Kidney (tissue), 14 donors: ENCODE measurements around the gene KCNK15. TPM values are rescaled to one million over a fixed set of nuclear protein-coding genes. Genes with fewer than 3 reads are reported as not detected.

Experiments
- DNase-seq, 5 donors: peaks; one replicate each; pipeline ENCODE4 v3.0.0-alpha.2; 2013 to 2020
- FAIRE-seq: peaks from 2 replicates; lab custom pipeline; 2012; peaks lifted over from hg19 to GRCh38; lab: Jason Lieb, UNC
- H3K27ac ChIP-seq, 2 donors: one replicate each; pipeline ENCODE4 v1.7.0; 2013; ENCODE audit warnings: low read depth in 2 of 2, low read length in 2 of 2, inconsistent platforms in 1 of 2
- H3K27me3 ChIP-seq: one replicate; pipeline ENCODE4 v1.7.1; 2013; ENCODE audit warnings: low read length, inconsistent platforms; ENCODE audit not compliant: control insufficient read depth, insufficient read depth
- H3K36me3 ChIP-seq, 3 donors: one replicate each; pipeline versions ENCODE4 v1.7.0 to v1.7.1; 2013; ENCODE audit warnings: low read length in 3 of 3, control low read depth in 1 of 3, inconsistent platforms in 1 of 3; ENCODE audit not compliant: insufficient read depth in 3 of 3, control insufficient read depth in 2 of 3
- H3K4me1 ChIP-seq, 3 donors: one replicate each; pipeline versions ENCODE4 v1.7.0 to v1.7.1; 2013; ENCODE audit warnings: low read length in 3 of 3, inconsistent platforms in 1 of 3, low read depth in 1 of 3; ENCODE audit not compliant: control insufficient read depth in 2 of 3, insufficient read depth in 2 of 3
- H3K4me3 ChIP-seq, 3 donors: one replicate each; pipeline versions ENCODE4 v1.7.0 to v1.8.1; 2013; ENCODE audit warnings: low read length in 3 of 3, control low read depth in 1 of 3, inconsistent platforms in 1 of 3
- H3K9ac ChIP-seq, 3 donors: one replicate each; pipeline versions ENCODE4 v1.7.0 to v1.7.1; 2013; ENCODE audit warnings: low read length in 3 of 3, control low read depth in 1 of 3, inconsistent platforms in 1 of 3
- H3K9me3 ChIP-seq, 3 donors: one replicate each; pipeline versions ENCODE4 v1.7.0 to v1.7.1; 2013; ENCODE audit warnings: low read length in 3 of 3, control low read depth in 1 of 3, inconsistent platforms in 1 of 3; ENCODE audit not compliant: control insufficient read depth in 2 of 3, insufficient read depth in 1 of 3
- intact Hi-C: fragments of 100-400 bp; cut with DNase I; formaldehyde crosslinking; loops from one replicate; pipeline ENCODE4 v1.11.1; 2022
- polyA plus RNA-seq: library from polyadenylated mRNA; stranded (reverse); fragments of 350-450 nt; fragmentation: Illumina TruSeq; extraction: RNeasy Lipid Tissue Mini Kit (QIAGEN cat#74804); gene quantifications from one replicate; pipeline ENCODE4 v1.2.3, GENCODE V29; 2014; ENCODE audit warnings: low read depth, low replicate concordance; ENCODE audit not compliant: insufficient read depth
- total RNA-seq: library from RNA; stranded (reverse); fragmentation: NEBNext Ultra II Directional; extraction: Animal tissue kit (Norgen Biotek cat#: 25700); gene quantifications from one replicate; pipeline ENCODE4 v1.2.1, GENCODE V29; 2021
- TF ChIP-seq, protein P1 (sequence below): IDR thresholded peaks from 3 replicates; pipeline ENCODE4 v1.5.1; 2012; ENCODE audit warnings: mild to moderate bottlenecking, moderate library complexity, borderline replicate concordance; ENCODE audit not compliant: insufficient read depth; ENCODE audit errors: extremely low read depth
- donor health status: control.
- donor health status: control.
- donor health status: control.
- donor health status: control.
- donor health status: control.
- donor health status: DM: yes; HTN: yes; CAD: no.
- donor health status: Normal renal cell carcinoma (clear cell type).

Gene KCNK15
- total and polyA plus RNA-seq, 2 donors from 2014 or later: 0.62 to 11.7 TPM

DNA sequence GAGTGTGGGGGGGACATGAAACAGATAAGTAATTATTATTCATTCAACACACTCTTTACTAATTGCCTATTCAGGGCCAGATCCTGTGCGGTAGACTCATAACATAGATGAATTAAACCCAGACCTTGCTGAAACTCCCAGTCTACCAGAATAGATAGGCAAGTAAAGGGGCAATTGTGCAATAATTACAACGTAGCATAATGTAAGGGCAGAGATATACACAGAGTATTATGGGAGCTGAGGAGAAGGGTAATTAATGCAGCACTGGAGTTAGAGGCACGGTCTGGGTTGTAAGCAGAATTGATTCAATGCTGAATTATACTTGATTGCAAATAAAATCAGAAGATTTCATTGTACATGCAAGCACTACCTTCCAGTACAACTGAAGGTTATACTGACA, 35.5 kb downstream of the KCNK15 start:
- no peak overlapping the region for H3K9ac ChIP-seq
- H3K27me3 ChIP-seq: no peaks in the 10 kb centered on the region
- no peaks in the 10 kb centered on the region for H3K36me3 ChIP-seq
- intact Hi-C loops: no loop called here
- H3K4me1 ChIP-seq: no peaks in the 10 kb centered on the region
- H3K27ac ChIP-seq: no peak overlapping the region
- no peak overlapping the region for H3K4me3 ChIP-seq
- FAIRE-seq (no peak), DNase-seq (no peak)
- no peaks in the 10 kb centered on the region for H3K9me3 ChIP-seq
- TF ChIP-seq, protein P1, sequence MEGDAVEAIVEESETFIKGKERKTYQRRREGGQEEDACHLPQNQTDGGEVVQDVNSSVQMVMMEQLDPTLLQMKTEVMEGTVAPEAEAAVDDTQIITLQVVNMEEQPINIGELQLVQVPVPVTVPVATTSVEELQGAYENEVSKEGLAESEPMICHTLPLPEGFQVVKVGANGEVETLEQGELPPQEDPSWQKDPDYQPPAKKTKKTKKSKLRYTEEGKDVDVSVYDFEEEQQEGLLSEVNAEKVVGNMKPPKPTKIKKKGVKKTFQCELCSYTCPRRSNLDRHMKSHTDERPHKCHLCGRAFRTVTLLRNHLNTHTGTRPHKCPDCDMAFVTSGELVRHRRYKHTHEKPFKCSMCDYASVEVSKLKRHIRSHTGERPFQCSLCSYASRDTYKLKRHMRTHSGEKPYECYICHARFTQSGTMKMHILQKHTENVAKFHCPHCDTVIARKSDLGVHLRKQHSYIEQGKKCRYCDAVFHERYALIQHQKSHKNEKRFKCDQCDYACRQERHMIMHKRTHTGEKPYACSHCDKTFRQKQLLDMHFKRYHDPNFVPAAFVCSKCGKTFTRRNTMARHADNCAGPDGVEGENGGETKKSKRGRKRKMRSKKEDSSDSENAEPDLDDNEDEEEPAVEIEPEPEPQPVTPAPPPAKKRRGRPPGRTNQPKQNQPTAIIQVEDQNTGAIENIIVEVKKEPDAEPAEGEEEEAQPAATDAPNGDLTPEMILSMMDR: no peak

GRCh38 chr20:44781791-44782190, 36.1 kb downstream of the KCNK15 start:
- Histone ChIP-seq H3K36me3 (no peaks in the 10 kb centered on the region), H3K27me3 (no peaks in the 10 kb centered on the region), H3K9ac (no peak overlapping the region), H3K9me3 (no peaks in the 10 kb centered on the region), H3K27ac (no peak overlapping the region), H3K4me1 (no peaks in the 10 kb centered on the region), H3K4me3 (no peak overlapping the region)
- FAIRE-seq (no peak), DNase-seq (no peak)
- TF ChIP-seq, protein P1: no peak
- intact Hi-C loops: no loop called here

GRCh38 chr20:44784688-44785087, 39.0 kb downstream of the KCNK15 start:
- intact Hi-C loops: no loop called here
- Histone ChIP-seq H3K27me3 (no peaks in the 10 kb centered on the region), H3K27ac (no peak overlapping the region), H3K9ac (no peak overlapping the region), H3K4me3 (no peak overlapping the region), H3K36me3 (no peaks in the 10 kb centered on the region), H3K4me1 (no peaks in the 10 kb centered on the region), H3K9me3 (no peaks in the 10 kb centered on the region)
- DNase-seq (no peak), FAIRE-seq (no peak)
- TF ChIP-seq, protein P1: no peak

DNA sequence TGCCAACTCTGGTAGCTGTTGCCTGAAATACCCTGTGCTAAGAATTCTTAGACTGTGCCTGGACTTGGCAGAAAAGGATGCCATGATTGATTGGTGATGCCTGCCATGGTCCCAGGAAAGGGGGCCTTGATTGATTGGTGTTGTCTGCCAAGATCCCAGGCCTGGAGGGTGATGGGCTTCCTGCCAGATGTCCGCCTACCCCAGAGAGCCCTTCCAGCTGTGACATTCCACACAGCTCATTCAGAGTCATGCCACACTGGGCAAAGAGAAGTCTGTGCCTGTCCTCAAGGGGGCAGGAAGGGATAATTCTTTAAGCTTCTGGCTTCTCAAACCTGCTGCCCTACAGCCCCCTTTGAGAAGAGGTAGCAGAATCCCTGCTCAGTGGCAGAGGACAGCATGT, 40.1 kb downstream of the KCNK15 start:
- TF ChIP-seq, protein P1: no peak
- intact Hi-C loops: no loop called here
- FAIRE-seq: no peak

More for the DNA sequence above, 40.1 kb downstream of the KCNK15 start:
- no peaks in the 10 kb centered on the region for H3K36me3 ChIP-seq
- no peak overlapping the region for H3K27ac ChIP-seq
- no peaks in the 10 kb centered on the region for H3K27me3 ChIP-seq
- no peak overlapping the region for H3K4me3 ChIP-seq
- H3K9me3 ChIP-seq: no peaks in the 10 kb centered on the region
- H3K4me1 ChIP-seq: no peaks in the 10 kb centered on the region
- H3K9ac ChIP-seq: no peak overlapping the region
- no peak for DNase-seq
